ENCODE measurements around the gene POM121L2. TPM values are rescaled to one million over a fixed set of nuclear protein-coding genes. Genes with fewer than 3 reads are reported as not detected.

Gene POM121L2
- total RNA-seq, 1 donor from 2014 or later, result not detected

- DNase-seq (ENCODE audit: low spot score) (no peak), ATAC-seq (no peak)
- intact Hi-C loops (cut with DNase I), result no loop called here
Observed at GRCh38 chr6:27295301-27296079, 16.6 kb downstream of the POM121L2 start.

- ATAC-seq (no peak), DNase-seq (ENCODE audit: low spot score) (no peak)
- intact Hi-C loops (cut with DNase I), result no loop called here
Observed at GRCh38 chr6:27294409-27294808, 17.7 kb downstream of the POM121L2 start.

GRCh38 chr6:27293436-27294098 lies 18.5 kb downstream of the POM121L2 start:
- intact Hi-C loops (cut with DNase I), result no loop called here
- no peak for DNase-seq (ENCODE audit: low spot score)
- no peak for ATAC-seq

GRCh38 chr6:27290850-27291208 lies 21.2 kb downstream of the POM121L2 start:
- intact Hi-C loops (cut with DNase I), result no loop called here
- DNase-seq (ENCODE audit: low spot score) (no peak), ATAC-seq (no peak)

GRCh38 chr6:27290065-27290849 lies 21.8 kb downstream of the POM121L2 start:
- no peak for DNase-seq (ENCODE audit: low spot score)
- ATAC-seq, result no peak
- intact Hi-C loops (cut with DNase I), result no loop called here

GRCh38 chr6:27288136-27289044 lies 23.7 kb downstream of the POM121L2 start:
- intact Hi-C loops (cut with DNase I), result no loop called here
- no peak for DNase-seq (ENCODE audit: low spot score)

GRCh38 chr6:27287751-27288135 lies 24.3 kb downstream of the POM121L2 start:
- intact Hi-C loops (cut with DNase I), result no loop called here
- no peak for ATAC-seq
- DNase-seq (ENCODE audit: low spot score), result no peak

More at GRCh38 chr6:27288136-27289044, 23.7 kb downstream of the POM121L2 start:
- no peak for ATAC-seq

GRCh38 chr6:27286141-27286540 lies 25.9 kb downstream of the POM121L2 start:
- no peak for ATAC-seq
- intact Hi-C loops (cut with DNase I), result no loop called here
- no peak for DNase-seq (ENCODE audit: low spot score)

GRCh38 chr6:27283279-27283678 lies 28.8 kb downstream of the POM121L2 start:
- no peak for DNase-seq (ENCODE audit: low spot score)
- ATAC-seq, result no peak
- intact Hi-C loops (cut with DNase I), result no loop called here

- intact Hi-C loops (cut with DNase I), result no loop called here
- DNase-seq (ENCODE audit: low spot score), result no peak
- ATAC-seq, result no peak
Observed at GRCh38 chr6:27281569-27281968, 30.5 kb downstream of the POM121L2 start.

- intact Hi-C loops (cut with DNase I), result no loop called here
- DNase-seq (ENCODE audit: low spot score) (no peak), ATAC-seq (no peak)
Observed at GRCh38 chr6:27281105-27281539, 31.0 kb downstream of the POM121L2 start.

- DNase-seq (ENCODE audit: low spot score) (no peak), ATAC-seq (no peak)
- intact Hi-C loops (cut with DNase I), result no loop called here
Observed at GRCh38 chr6:27280540-27281000, 31.5 kb downstream of the POM121L2 start.

- ATAC-seq (no peak), DNase-seq (ENCODE audit: low spot score) (no peak)
- intact Hi-C loops (cut with DNase I), result no loop called here
Observed at GRCh38 chr6:27280064-27280539, 32.0 kb downstream of the POM121L2 start.

GRCh38 chr6:27279513-27280063 lies 32.5 kb downstream of the POM121L2 start:
- DNase-seq (ENCODE audit: low spot score), result no peak
- no peak for ATAC-seq
- intact Hi-C loops (cut with DNase I), result no loop called here

GRCh38 chr6:27275025-27275956 lies 36.8 kb downstream of the POM121L2 start:
- intact Hi-C loops (cut with DNase I), result no loop called here
- DNase-seq (ENCODE audit: low spot score) (no peak), ATAC-seq (no peak)

GRCh38 chr6:27273783-27274182 lies 38.3 kb downstream of the POM121L2 start:
- intact Hi-C loops (cut with DNase I), result no loop called here
- DNase-seq (ENCODE audit: low spot score) (no peak), ATAC-seq (no peak)

GRCh38 chr6:27268803-27269202 lies 43.3 kb downstream of the POM121L2 start:
- ATAC-seq, result no peak
- DNase-seq (ENCODE audit: low spot score), result no peak
- intact Hi-C loops (cut with DNase I), result no loop called here

Measured in sciatic nerve (tissue), 2 donors.